GM19455 (cell line): ENCODE results near the gene COL7A1.
"Not testable (repeated sequence)": the region's sequence is repeated elsewhere in the genome, so short reads cannot be mapped to it uniquely, and the experiment has no call there.

Experiments
- ATAC-seq: cut with Tn5 transposase; IDR thresholded peaks from one replicate; pipeline ENCODE4 v1.9.1; 2021; ENCODE audit not compliant: unreplicated experiment

Gene COL7A1

GRCh38 chr3:48548126-48548525, 47.0 kb downstream of the COL7A1 start:
- ATAC-seq: no peak

DNA sequence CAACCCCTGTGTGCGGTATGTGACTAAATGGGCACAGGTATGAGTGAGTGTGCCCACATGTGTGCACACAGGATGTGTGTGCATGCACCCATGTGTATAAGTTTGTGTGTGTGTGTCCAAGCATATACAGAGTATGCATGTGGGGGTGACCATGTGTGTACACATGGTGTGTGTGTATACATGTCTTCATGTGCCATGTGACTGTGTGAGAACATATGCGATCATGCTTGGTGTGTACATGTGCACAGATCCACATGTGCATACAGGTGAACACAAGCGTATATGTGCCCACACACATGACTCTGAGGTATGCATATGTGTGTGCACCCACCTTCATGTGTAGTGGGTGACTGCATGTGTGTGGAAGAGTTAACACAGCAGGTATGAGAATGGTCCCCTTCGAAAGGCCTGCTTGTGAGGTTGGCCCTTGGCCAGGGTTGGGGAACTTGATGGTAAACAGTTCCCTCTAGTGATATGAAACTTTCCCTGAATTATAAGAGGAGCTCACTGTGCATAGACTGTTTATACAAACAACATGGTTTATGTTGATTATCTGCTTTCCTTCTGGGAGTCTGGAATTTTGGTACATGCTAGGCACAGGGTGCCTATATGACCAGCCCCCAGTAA, 48.8 kb downstream of the COL7A1 start:
- no peak for ATAC-seq

GRCh38 chr3:48544141-48544540, 51.0 kb downstream of the COL7A1 start:
- ATAC-seq: no peak

GRCh38 chr3:48543271-48543866, 51.8 kb downstream of the COL7A1 start:
- ATAC-seq: no peak

DNA sequence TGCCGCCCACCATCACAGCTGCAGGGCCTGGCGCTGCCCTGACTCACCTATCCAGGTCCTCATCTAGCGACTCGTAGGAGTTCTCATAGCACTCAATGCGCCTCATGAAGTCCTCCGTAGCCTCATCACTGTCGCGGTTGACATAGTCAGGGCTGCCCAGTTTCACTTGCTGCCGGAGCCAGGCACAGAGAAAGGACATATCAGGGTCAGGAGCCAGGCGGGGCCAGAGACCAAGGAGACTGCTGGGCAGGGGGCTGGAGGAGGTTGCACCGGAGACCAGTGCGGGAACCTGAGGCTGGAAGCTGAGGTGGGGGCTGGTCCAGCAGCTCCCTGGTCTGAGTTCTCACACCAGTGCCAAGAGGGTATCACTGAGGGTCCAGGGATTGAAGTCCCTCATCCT, 56.7 kb downstream of the COL7A1 start:
- no peak for ATAC-seq

- no peak for ATAC-seq
These were observed 58.3 kb downstream of the COL7A1 start for GRCh38 chr3:48536785-48537184.

DNA sequence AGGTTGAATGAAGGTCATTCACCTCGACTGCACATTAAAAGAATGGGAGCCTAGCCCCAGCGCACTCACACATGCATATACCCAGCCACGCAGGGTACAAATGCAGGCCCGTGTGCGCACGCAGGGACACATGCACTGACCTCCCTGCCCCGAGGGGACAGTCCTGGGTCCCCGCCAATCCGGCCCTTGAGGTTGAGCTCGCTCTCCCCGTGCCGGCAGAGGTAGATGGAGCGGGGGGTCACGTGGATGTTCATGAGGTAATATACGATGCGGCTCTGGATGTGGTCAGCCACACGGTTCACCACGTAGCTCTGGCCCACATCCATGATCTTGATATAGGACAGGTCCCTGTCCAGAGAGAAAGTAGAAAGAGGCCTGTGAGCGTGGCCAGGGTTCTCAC, 59.0 kb downstream of the COL7A1 start:
- no peak for ATAC-seq

DNA sequence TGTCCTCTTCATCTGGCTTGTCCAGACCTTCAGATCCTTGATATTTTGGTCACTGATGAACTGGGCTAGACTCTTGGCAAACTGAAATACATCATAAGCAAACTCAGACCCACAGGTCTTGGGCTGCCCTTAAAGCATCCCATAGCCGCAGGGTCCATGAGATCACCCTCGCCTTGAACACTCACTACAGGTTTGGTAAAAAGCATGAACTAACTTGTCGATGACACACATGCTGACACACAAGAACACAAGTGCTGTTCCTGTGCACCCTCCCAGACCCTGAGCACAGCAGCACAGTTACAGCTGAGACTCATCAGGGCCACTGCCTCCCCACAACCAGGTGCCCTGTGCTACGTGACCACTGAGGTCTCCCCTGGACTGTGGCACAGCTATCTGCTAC, 59.6 kb downstream of the COL7A1 start:
- no peak for ATAC-seq

- ATAC-seq: no peak
These were observed 62.2 kb downstream of the COL7A1 start for GRCh38 chr3:48532977-48533337.

DNA sequence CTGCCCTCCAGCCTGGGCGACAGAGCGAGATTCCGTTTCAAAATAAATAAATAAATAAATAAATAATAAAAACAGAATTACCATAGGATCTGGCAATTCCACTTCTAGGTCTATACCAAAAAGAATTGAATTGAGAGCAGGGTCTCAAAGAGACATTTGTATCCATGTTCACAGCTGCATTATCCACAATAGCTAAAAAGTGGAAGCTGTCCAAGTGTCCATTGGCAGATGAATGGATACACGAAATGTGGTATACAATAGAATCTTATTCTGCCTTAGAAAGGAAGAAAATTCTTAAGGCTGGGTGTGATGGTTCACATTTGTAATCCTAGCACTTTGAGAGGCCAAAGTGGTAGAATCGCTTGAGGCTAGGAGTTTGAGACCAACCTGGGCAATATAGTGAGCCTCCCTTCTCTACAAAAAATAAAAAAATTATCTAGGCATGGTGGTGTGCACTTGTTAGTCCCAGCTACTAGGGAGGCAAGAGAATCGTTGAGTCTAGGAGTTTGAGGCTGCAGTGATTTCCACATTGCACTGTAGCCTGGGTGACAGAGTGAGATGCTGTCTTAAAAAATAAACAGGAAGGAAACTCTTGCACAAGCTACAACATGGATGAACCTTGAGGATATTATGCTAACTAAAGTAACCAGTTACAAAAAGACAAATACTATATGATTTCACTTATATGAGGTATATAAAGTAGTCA, 62.7 kb downstream of the COL7A1 start:
- ATAC-seq: no peak

GRCh38 chr3:48530701-48531100, 64.4 kb downstream of the COL7A1 start:
- not testable (repeated sequence) for ATAC-seq

- no peak for ATAC-seq
These were observed 66.4 kb downstream of the COL7A1 start for GRCh38 chr3:48528754-48529153.

- no peak for ATAC-seq
These were observed 67.1 kb downstream of the COL7A1 start for GRCh38 chr3:48528048-48528447.

DNA sequence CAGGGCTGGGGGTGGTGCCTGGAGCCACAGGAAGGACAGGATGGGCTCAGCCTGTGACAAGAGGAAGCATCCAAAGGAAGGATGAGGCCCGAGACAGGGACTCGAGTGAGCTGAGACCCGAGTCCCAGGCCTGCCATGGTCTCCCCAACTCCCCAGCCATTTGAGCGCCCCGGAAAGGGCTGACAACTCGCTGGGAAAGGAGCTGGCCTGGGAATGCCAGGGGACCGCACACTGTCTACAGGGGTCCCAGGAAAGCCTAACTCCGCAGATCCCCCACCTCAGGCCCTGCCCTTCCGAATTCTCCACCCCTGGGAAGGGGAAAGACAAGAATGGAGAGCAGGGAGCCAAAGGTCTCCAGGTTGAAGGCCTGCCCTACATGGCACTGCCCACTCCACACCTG, 70.2 kb downstream of the COL7A1 start:
- ATAC-seq: no peak

- ATAC-seq: no peak
These were observed 73.5 kb downstream of the COL7A1 start for GRCh38 chr3:48521635-48522034.

DNA sequence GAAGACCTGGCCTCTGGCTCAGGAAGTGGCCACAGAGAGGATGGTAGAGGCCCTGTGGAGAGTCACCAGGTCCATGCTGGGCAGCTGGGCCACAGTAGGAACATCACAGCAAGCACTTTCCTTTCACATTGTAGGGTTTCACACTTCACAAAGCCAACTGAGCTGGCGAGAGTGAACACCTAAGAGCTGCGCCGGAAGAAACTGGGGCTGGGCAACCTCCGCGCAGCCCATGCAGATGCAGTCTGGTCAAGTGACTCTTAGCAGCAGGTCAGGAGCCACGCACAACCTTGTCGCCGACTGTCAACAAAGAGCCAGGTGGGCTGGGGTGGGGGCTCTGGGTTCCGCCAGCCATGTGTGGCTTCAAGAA, 75.9 kb downstream of the COL7A1 start:
- ATAC-seq: no peak

DNA sequence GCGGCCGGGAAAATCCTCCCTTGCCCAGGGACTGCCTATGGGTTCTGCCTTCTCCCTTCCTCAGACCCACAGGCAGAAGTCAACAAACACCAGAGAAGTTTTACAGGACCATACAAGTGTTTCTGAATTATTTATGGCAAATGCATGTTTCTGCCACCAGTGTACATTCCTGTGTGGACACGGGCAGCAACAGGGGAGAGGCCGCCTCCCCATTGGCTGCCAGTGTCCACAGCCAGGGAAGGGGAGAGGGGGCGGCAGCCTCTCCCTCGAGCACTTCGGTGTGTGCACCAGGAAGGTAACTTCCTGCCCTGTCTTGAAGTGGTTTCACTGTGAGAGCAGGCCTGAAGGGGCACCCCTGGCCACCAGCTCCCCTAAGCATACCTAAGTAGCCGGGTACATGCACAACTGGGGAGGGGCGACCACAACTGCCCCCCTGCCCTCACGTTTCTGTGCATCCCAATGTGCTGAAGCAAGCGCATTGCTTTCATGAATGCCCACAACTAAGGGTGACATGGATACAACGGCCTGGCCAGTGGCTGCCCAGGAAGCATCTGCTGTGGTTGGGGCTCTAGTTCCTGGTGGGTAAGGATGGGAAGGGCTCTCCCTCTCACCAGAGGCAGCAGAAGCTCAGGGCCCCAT, 76.4 kb downstream of the COL7A1 start:
- ATAC-seq: no peak

GRCh38 chr3:48518069-48518468, 77.1 kb downstream of the COL7A1 start:
- ATAC-seq: no peak

GRCh38 chr3:48516571-48516970, 78.6 kb downstream of the COL7A1 start:
- ATAC-seq: no peak

DNA sequence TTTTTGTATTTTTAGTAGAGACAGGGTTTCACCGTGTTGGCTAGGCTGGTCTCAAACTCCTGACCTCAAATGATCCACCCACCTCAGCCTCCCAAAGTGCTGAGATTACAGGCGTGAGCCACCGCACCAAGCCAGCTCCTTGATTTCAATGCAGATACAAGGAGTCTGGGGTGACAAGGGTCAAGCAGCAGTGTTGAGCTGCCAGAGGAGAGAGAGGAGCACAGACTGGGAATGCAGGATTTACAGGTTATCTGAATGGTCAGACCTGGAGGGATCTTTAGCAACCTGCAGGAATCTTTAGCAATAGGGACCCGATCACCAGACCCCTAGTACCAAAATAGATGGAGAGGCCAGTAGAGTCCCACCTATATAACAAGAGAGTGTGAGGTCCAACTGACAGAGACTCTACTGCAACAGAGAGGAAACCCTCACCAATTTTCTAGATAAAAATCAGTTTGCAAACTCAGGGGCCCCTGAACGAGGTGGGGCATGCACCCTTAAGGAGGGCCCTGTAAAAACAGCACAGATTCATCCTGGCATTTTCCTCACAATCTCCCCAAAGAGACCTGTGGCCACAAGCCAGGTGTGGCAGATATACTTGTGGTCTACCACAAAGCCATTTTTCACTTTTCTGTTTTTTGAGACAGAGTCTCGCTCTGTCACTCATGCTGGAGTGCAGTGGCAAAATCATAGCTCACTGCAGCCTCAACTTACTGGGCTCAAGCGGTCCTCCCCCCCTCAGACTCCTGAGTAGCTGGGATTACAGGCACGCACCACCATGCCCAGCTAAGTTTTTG, 80.5 kb downstream of the COL7A1 start:
- no peak for ATAC-seq
